GM12878 (cell line): ENCODE data around the gene REV1. TPM values are rescaled to one million over a fixed set of nuclear protein-coding genes. Genes with fewer than 3 reads are reported as not detected.

ENCODE experiments used
- BMI1 ChIP-seq: fragments of 450-650 bp; IDR thresholded peaks from 2 replicates; pipeline ENCODE4 v1.6.1; 2016; ENCODE audit warnings: mild to moderate bottlenecking, moderate library complexity, borderline replicate concordance
- CEBPB ChIP-seq, 2 experiments: fragments of 150-350 bp in 1 of 2; IDR thresholded peaks; 2 replicates each; pipeline ENCODE4 v1.6.1; 2012 to 2014; ENCODE audit warnings: low read depth in 2 of 2, low read length in 2 of 2, borderline replicate concordance in 1 of 2, inconsistent platforms in 1 of 2
- NBN ChIP-seq: fragments of 450-650 bp; IDR thresholded peaks from 2 replicates; pipeline ENCODE4 v1.6.1; 2016
- NR2C2 ChIP-seq: IDR thresholded peaks from 2 replicates; pipeline ENCODE4 v1.6.1; 2011; ENCODE audit warnings: borderline replicate concordance, low read depth; ENCODE audit not compliant: control insufficient read depth, insufficient read length
- NR2F1 ChIP-seq: fragments of 450-650 bp; conservative IDR thresholded peaks from 2 replicates; pipeline ENCODE4 v1.6.1; 2017; ENCODE audit warnings: mild to moderate bottlenecking
- RBBP5 ChIP-seq: fragments of 200-600 bp; sonication (generic); conservative IDR thresholded peaks from 2 replicates; pipeline ENCODE4 v1.6.1; 2016
- RCOR1 ChIP-seq: conservative IDR thresholded peaks from 2 replicates; pipeline ENCODE4 v1.6.1; 2012; ENCODE audit warnings: low read depth, low read length, improper control_type of control experiment
- SREBF2 ChIP-seq: IDR thresholded peaks from 2 replicates; pipeline ENCODE4 v1.6.1; 2012; ENCODE audit warnings: mild to moderate bottlenecking, low read length
- TBL1XR1 ChIP-seq: IDR thresholded peaks from 2 replicates; pipeline ENCODE4 v1.6.1; 2012; ENCODE audit warnings: low read depth, low read length, improper control_type of control experiment
- ZNF384 ChIP-seq: IDR thresholded peaks from 2 replicates; pipeline ENCODE4 v1.6.1; 2012; ENCODE audit warnings: low read depth, mild to moderate bottlenecking, low read length, improper control_type of control experiment, borderline replicate concordance
- polyA plus RNA-seq, 11 experiments: library from polyadenylated mRNA; depleted of rRNA in 4 of 11; unstranded in 6 of 11; stranded (reverse) in 5 of 11; fragments of >200 nt; fragmentation: Nextera tagmentation in 4 of 11; fragmentation: Illumina TruSeq in 1 of 11; extraction: Ambion mirVana in 4 of 11; extraction: Trizol in 1 of 11; gene quantifications; 1 replicate in 1 of 11; 2 replicates in 10 of 11; pipeline versions ENCODE4 v1.2.1 to v1.2.3, GENCODE V29; 2011 to 2016; ENCODE audit warnings: inconsistent platforms in 2 of 11, missing spikeins in 2 of 11, low read depth in 1 of 11
- total RNA-seq, 4 experiments: library from RNA; depleted of rRNA in 3 of 4; stranded (reverse); fragments of >200 nt in 3 of 4; fragmentation: Illumina TruSeq in 1 of 4; extraction: Trizol in 1 of 4; gene quantifications; 2 replicates each; pipeline versions ENCODE4 v1.2.1 to v1.2.3, GENCODE V29; 2013 to 2021
- TF ChIP-seq, protein P1 (sequence below): fragments of 450-650 bp; formaldehyde crosslinking; IDR thresholded peaks from 2 replicates; pipeline ENCODE4 v1.4.0; 2020; ENCODE audit warnings: mild to moderate bottlenecking, moderate library complexity
- TF ChIP-seq, protein P2 (sequence below): fragments of 450-650 bp; IDR thresholded peaks from 2 replicates; pipeline ENCODE4 v1.6.1; 2016; ENCODE audit warnings: mild to moderate bottlenecking
- TF ChIP-seq, protein P3 (sequence below): fragments of 450-650 bp; IDR thresholded peaks from 2 replicates; pipeline ENCODE4 v1.6.1; 2017; ENCODE audit warnings: mild to moderate bottlenecking
- TF ChIP-seq, protein P4 (sequence below): IDR thresholded peaks from 2 replicates; pipeline ENCODE4 v1.6.1; 2011; ENCODE audit warnings: low read depth, mild to moderate bottlenecking, low read length, moderate library complexity, borderline replicate concordance; ENCODE audit errors: extremely low read depth
- TF ChIP-seq, protein P5 (sequence below): fragments of 150-350 bp; IDR thresholded peaks from 2 replicates; pipeline ENCODE4 v1.6.1; 2016; ENCODE audit warnings: low read depth, low read length
- TF ChIP-seq, protein P6 (sequence below): fragments of 450-650 bp; IDR thresholded peaks from 2 replicates; pipeline ENCODE4 v1.6.1; 2017; ENCODE audit warnings: mild to moderate bottlenecking, low read depth, inconsistent platforms; ENCODE audit not compliant: poor library complexity, severe bottlenecking

REV1 gene
- total and polyA plus RNA-seq, 10 of the 15 experiments (the other 5 are each of a cell fraction or from before 2014, with no cell fraction given) = 11.3 to 46.8 (median 29.0) TPM

DNA sequence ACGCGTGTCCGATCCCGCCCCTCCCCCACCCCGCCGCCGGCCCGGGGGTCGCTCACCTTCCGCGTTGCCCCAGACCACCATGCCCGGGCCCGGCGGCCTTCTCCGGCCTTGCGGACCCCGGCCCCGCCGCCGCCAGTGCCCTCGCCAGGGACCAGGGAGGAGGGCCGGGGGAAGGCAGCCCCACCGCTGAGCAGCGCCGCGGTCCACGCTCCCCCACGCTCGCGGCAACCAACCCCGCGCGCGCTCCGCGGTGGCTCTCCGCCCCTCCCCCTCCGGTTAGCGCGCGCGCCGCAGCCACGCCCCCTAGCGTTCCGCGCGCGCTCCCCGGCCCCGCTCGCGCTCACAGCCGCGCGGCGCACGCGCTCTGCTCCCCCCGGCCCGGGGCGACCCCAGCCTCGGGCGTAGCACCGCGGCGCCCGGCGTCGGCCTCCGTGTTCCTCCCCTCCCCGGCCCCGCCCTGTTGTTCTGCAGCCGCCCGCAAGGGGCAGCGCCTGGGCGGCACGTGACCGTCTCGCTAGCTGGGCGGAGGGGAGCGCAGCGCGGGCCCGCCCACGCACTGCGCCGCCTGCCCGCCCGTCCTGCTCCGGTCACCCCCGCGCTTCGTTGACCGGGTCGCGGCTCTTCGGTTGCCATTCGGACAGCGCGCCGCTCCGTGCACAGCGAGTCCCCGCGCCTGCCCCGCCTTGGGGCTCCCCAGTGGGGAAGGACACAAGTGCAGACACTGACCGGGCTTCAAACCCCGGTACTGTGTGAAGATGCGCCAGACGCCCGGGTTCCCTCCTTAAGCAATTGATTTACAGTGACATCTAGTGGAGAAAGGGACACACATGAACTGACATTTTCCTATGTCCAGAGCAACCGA is at the start of gene REV1 (continued):
- TF ChIP-seq, protein P1, sequence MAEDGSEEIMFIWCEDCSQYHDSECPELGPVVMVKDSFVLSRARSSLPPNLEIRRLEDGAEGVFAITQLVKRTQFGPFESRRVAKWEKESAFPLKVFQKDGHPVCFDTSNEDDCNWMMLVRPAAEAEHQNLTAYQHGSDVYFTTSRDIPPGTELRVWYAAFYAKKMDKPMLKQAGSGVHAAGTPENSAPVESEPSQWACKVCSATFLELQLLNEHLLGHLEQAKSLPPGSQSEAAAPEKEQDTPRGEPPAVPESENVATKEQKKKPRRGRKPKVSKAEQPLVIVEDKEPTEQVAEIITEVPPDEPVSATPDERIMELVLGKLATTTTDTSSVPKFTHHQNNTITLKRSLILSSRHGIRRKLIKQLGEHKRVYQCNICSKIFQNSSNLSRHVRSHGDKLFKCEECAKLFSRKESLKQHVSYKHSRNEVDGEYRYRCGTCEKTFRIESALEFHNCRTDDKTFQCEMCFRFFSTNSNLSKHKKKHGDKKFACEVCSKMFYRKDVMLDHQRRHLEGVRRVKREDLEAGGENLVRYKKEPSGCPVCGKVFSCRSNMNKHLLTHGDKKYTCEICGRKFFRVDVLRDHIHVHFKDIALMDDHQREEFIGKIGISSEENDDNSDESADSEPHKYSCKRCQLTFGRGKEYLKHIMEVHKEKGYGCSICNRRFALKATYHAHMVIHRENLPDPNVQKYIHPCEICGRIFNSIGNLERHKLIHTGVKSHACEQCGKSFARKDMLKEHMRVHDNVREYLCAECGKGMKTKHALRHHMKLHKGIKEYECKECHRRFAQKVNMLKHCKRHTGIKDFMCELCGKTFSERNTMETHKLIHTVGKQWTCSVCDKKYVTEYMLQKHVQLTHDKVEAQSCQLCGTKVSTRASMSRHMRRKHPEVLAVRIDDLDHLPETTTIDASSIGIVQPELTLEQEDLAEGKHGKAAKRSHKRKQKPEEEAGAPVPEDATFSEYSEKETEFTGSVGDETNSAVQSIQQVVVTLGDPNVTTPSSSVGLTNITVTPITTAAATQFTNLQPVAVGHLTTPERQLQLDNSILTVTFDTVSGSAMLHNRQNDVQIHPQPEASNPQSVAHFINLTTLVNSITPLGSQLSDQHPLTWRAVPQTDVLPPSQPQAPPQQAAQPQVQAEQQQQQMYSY (CRISPR knock-in tag) = no peak
- TF ChIP-seq NBN = peak; percentile 77; the same call in 1 of the 2 replicates
- TF ChIP-seq, protein P2, sequence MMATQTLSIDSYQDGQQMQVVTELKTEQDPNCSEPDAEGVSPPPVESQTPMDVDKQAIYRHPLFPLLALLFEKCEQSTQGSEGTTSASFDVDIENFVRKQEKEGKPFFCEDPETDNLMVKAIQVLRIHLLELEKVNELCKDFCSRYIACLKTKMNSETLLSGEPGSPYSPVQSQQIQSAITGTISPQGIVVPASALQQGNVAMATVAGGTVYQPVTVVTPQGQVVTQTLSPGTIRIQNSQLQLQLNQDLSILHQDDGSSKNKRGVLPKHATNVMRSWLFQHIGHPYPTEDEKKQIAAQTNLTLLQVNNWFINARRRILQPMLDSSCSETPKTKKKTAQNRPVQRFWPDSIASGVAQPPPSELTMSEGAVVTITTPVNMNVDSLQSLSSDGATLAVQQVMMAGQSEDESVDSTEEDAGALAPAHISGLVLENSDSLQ = no peak
- no peak for TF ChIP-seq BMI1
- TF ChIP-seq RCOR1 = no peak
- TF ChIP-seq NR2C2 = no peak
- TF ChIP-seq, protein P3, sequence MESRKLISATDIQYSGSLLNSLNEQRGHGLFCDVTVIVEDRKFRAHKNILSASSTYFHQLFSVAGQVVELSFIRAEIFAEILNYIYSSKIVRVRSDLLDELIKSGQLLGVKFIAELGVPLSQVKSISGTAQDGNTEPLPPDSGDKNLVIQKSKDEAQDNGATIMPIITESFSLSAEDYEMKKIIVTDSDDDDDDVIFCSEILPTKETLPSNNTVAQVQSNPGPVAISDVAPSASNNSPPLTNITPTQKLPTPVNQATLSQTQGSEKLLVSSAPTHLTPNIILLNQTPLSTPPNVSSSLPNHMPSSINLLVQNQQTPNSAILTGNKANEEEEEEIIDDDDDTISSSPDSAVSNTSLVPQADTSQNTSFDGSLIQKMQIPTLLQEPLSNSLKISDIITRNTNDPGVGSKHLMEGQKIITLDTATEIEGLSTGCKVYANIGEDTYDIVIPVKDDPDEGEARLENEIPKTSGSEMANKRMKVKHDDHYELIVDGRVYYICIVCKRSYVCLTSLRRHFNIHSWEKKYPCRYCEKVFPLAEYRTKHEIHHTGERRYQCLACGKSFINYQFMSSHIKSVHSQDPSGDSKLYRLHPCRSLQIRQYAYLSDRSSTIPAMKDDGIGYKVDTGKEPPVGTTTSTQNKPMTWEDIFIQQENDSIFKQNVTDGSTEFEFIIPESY = no peak
- TF ChIP-seq, protein P4, sequence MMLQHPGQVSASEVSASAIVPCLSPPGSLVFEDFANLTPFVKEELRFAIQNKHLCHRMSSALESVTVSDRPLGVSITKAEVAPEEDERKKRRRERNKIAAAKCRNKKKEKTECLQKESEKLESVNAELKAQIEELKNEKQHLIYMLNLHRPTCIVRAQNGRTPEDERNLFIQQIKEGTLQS = peak; percentile 94
- TF ChIP-seq ZNF384 = no peak
- no peak for TF ChIP-seq RBBP5
- TF ChIP-seq, protein P5, sequence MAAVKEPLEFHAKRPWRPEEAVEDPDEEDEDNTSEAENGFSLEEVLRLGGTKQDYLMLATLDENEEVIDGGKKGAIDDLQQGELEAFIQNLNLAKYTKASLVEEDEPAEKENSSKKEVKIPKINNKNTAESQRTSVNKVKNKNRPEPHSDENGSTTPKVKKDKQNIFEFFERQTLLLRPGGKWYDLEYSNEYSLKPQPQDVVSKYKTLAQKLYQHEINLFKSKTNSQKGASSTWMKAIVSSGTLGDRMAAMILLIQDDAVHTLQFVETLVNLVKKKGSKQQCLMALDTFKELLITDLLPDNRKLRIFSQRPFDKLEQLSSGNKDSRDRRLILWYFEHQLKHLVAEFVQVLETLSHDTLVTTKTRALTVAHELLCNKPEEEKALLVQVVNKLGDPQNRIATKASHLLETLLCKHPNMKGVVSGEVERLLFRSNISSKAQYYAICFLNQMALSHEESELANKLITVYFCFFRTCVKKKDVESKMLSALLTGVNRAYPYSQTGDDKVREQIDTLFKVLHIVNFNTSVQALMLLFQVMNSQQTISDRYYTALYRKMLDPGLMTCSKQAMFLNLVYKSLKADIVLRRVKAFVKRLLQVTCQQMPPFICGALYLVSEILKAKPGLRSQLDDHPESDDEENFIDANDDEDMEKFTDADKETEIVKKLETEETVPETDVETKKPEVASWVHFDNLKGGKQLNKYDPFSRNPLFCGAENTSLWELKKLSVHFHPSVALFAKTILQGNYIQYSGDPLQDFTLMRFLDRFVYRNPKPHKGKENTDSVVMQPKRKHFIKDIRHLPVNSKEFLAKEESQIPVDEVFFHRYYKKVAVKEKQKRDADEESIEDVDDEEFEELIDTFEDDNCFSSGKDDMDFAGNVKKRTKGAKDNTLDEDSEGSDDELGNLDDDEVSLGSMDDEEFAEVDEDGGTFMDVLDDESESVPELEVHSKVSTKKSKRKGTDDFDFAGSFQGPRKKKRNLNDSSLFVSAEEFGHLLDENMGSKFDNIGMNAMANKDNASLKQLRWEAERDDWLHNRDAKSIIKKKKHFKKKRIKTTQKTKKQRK = no peak
- TF ChIP-seq NR2F1 = peak; percentile 81
- TF ChIP-seq CEBPB (IDR thresholded peaks at IDR 0.05; ENCODE audit: borderline replicate concordance in 1 of 2, low read depth in 2 of 2, low read length in 2 of 2) = no peak
- TF ChIP-seq TBL1XR1 = no peak
- no peak for TF ChIP-seq SREBF2
- TF ChIP-seq, protein P6, sequence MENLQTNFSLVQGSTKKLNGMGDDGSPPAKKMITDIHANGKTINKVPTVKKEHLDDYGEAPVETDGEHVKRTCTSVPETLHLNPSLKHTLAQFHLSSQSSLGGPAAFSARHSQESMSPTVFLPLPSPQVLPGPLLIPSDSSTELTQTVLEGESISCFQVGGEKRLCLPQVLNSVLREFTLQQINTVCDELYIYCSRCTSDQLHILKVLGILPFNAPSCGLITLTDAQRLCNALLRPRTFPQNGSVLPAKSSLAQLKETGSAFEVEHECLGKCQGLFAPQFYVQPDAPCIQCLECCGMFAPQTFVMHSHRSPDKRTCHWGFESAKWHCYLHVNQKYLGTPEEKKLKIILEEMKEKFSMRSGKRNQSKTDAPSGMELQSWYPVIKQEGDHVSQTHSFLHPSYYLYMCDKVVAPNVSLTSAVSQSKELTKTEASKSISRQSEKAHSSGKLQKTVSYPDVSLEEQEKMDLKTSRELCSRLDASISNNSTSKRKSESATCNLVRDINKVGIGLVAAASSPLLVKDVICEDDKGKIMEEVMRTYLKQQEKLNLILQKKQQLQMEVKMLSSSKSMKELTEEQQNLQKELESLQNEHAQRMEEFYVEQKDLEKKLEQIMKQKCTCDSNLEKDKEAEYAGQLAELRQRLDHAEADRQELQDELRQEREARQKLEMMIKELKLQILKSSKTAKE = no peak
